Neural crest cell (in vitro differentiated cells): Measurements from ENCODE around the gene ZC3H11A. TPM values are rescaled to one million over a fixed set of nuclear protein-coding genes. Genes with fewer than 3 reads are reported as not detected.

Source experiments
- DNase-seq: peaks from one replicate; pipeline ENCODE4 v3.0.0; 2021; ENCODE audit warnings: low read depth, mixed read lengths, low spot score
- H3K27ac Mint-ChIP-seq: one replicate; pipeline ENCODE4 v1.8.0; 2021; ENCODE audit warnings: mild to moderate bottlenecking, mixed read lengths; ENCODE audit not compliant: unreplicated experiment
- H3K27me3 Mint-ChIP-seq: 2 replicates; pipeline ENCODE4 v1.8.0; 2021; ENCODE audit warnings: low read depth, mild to moderate bottlenecking, mixed read lengths
- H3K36me3 Mint-ChIP-seq: 2 replicates; pipeline ENCODE4 v1.8.0; 2021; ENCODE audit warnings: low read depth, mild to moderate bottlenecking, mixed read lengths
- H3K4me1 Mint-ChIP-seq: 2 replicates; pipeline ENCODE4 v1.8.0; 2021; ENCODE audit warnings: mixed read lengths
- H3K4me3 Mint-ChIP-seq: one replicate; pipeline ENCODE4 v1.8.0; 2021; ENCODE audit warnings: mild to moderate bottlenecking, mixed read lengths
- H3K9me3 Mint-ChIP-seq: 2 replicates; pipeline ENCODE4 v1.8.0; 2021; ENCODE audit warnings: mixed read lengths
- CTCF ChIP-seq: fragments of 200-600 bp; sonication (generic); conservative IDR thresholded peaks from 2 replicates; pipeline ENCODE4 v1.5.0; 2021; ENCODE audit warnings: antibody characterized with exemption, mild to moderate bottlenecking
- total RNA-seq: library from RNA; stranded (reverse); gene quantifications from 2 replicates; pipeline ENCODE4 v1.2.1, GENCODE V29; 2021

Gene ZC3H11A
- total RNA-seq, 1 donor from 2014 or later, result 101 TPM

GRCh38 chr1:203813581-203814341 is 18.3 kb downstream of the ZC3H11A start:
- Mint-ChIP-seq H3K36me3 (peaks cover 19% of the 10 kb centered on the region), H3K4me1 (no peaks in the 10 kb centered on the region), H3K4me3 (no peak overlapping the region), H3K27me3 (no peaks in the 10 kb centered on the region), H3K9me3 (no peaks in the 10 kb centered on the region), H3K27ac (no peak overlapping the region)
- no peak for TF ChIP-seq CTCF
- DNase-seq, result no peak

- Mint-ChIP-seq H3K4me1 (no peaks in the 10 kb centered on the region), H3K9me3 (no peaks in the 10 kb centered on the region), H3K27ac (no peak overlapping the region), H3K27me3 (no peaks in the 10 kb centered on the region), H3K4me3 (no peak overlapping the region), H3K36me3 (peaks cover 26% of the 10 kb centered on the region)
- no peak for TF ChIP-seq CTCF
- DNase-seq, result no peak
These were observed 23.0 kb downstream of the ZC3H11A start for GRCh38 chr1:203818399-203818798.

DNA sequence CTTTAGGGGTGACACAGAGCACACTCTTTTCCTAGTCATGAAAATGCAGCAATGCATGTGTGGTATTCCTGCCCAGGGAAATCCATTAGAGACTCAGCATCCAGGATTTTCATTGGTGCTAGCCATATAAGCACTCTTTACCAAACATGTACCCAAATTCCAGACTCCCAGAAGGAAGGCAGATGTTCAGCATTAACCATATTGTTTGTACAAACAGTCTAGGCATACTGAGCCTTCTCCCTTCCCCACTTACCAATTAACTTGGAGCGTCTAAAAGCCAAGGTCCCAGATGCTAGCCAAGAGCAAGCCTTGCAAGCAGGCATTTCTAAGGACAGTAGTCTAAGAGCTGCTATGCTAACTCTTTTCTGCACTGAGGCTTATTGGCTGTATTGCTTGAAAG is 27.9 kb downstream of the ZC3H11A start:
- DNase-seq, result no peak
- no peak for TF ChIP-seq CTCF
- no peak overlapping the region for H3K4me3 Mint-ChIP-seq
- H3K27ac Mint-ChIP-seq, result no peak overlapping the region
- H3K9me3 Mint-ChIP-seq, result no peaks in the 10 kb centered on the region
- H3K36me3 Mint-ChIP-seq, result peaks cover 21% of the 10 kb centered on the region
- no peaks in the 10 kb centered on the region for H3K27me3 Mint-ChIP-seq
- no peaks in the 10 kb centered on the region for H3K4me1 Mint-ChIP-seq

DNA sequence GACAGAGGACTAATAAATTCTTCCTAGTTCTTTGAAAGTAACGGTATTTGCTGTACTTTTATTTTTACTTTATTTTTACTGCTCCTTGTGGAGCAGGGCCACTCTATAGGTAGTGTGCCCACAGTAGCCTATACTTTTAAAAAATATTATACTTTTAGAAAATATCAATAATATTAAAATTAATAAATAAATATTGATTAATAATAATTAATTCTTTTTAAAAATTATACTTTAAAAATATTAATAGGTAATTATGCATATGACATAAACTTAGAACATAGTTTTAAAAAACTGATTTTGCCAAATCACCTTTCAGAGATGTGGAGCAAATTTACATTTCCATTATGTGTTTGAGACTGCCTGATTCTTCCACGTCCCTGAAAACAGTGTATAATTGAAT is 30.8 kb downstream of the ZC3H11A start:
- Mint-ChIP-seq H3K27me3 (no peaks in the 10 kb centered on the region), H3K4me3 (no peak overlapping the region), H3K4me1 (no peaks in the 10 kb centered on the region), H3K9me3 (no peaks in the 10 kb centered on the region), H3K36me3 (peaks cover 19% of the 10 kb centered on the region), H3K27ac (no peak overlapping the region)
- DNase-seq, result no peak
- TF ChIP-seq CTCF, result no peak

DNA sequence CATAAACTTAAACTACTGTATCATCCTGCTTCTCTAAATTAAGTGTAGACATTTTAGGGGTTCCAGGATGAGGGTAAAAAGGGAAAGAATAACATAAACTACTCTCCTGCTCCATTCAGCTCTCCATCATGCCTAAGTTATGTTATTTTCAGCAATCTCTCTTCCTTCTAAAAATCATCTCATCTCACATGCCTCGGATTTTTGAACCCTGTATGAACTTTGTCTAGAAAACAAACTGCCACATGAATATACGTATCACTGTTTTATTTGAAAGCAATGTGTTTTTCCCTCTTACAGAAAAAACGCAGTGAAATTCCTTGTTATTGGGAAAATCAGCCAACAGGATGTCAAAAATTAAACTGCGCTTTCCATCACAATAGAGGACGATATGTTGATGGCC is 32.6 kb downstream of the ZC3H11A start:
- H3K9me3 Mint-ChIP-seq, result no peaks in the 10 kb centered on the region
- no peaks in the 10 kb centered on the region for H3K27me3 Mint-ChIP-seq
- no peak for TF ChIP-seq CTCF
- no peak overlapping the region for H3K27ac Mint-ChIP-seq
- peaks cover 11% of the 10 kb centered on the region for H3K36me3 Mint-ChIP-seq
- no peak overlapping the region for H3K4me3 Mint-ChIP-seq
- no peaks in the 10 kb centered on the region for H3K4me1 Mint-ChIP-seq
- DNase-seq, result no peak
